Measurements from ENCODE around the gene MAST4. TPM values are rescaled to one million over a fixed set of nuclear protein-coding genes. Genes with fewer than 3 reads are reported as not detected.

The MAST4 gene
- total and polyA plus RNA-seq, 8 donors, result 5.9 to 29.7 (median 10.0) TPM

- WGBS, 2 donors, result 53 to 55% methylated on average over 12 of the region's 12 CpGs
- DNase-seq (peak; percentile 55 to 77 (median 70)), FAIRE-seq (no peak), ATAC-seq (peak; percentile 77 to 83 (median 78))
- Histone ChIP-seq H3K9me3 (no peaks in the 10 kb centered on the region), H3K4me3 (no peak overlapping the region), H3K4me1 (peaks cover 9 to 18% (median 12%) of the 10 kb centered on the region in 3 donors), H3K27me3 (no peaks in the 10 kb centered on the region), H3K27ac (peak overlapping the region in 3 of 4 donors; percentile 60 to 82 (median 69)), H3K36me3 (no peaks in the 10 kb centered on the region)
- TF ChIP-seq CTCF (IDR thresholded peaks at IDR 0.05), result no peak
- intact Hi-C loops (cut with DNase I), result no loop called here
These were observed 618.7 kb downstream of the MAST4 start for GRCh38 chr5:67214707-67215447.

- H3K27me3 ChIP-seq, result no peaks in the 10 kb centered on the region
- peak; percentile 29 to 81 (median 60) for DNase-seq
- H3K9me3 ChIP-seq, result no peaks in the 10 kb centered on the region
- intact Hi-C loops (cut with DNase I), result no loop called here
- H3K36me3 ChIP-seq, result no peaks in the 10 kb centered on the region
- peak overlapping the region in 1 of 4 donors; percentile 23 for H3K4me3 ChIP-seq
- WGBS, 2 donors, result 36 to 39% methylated on average over 19 of the region's 19 CpGs
- H3K27ac ChIP-seq, result peak overlapping the region in 3 of 4 donors; percentile 60 to 82 (median 69)
- peak; percentile 58 to 89 (median 83) for ATAC-seq
- FAIRE-seq, result no peak
- TF ChIP-seq CTCF (IDR thresholded peaks at IDR 0.05), result no peak
- peaks cover 9 to 18% (median 12%) of the 10 kb centered on the region in 3 donors for H3K4me1 ChIP-seq
These were observed 619.6 kb downstream of the MAST4 start for GRCh38 chr5:67215519-67216471.

GRCh38 chr5:67216564-67216963, 620.4 kb downstream of the MAST4 start:
- TF ChIP-seq CTCF (IDR thresholded peaks at IDR 0.05), result no peak
- no peak for FAIRE-seq
- no peak for ATAC-seq
- Histone ChIP-seq H3K9me3 (no peaks in the 10 kb centered on the region), H3K27ac (peak overlapping the region in 2 of 4 donors; percentile 69 to 82), H3K4me3 (no peak overlapping the region), H3K4me1 (peaks cover 9 to 18% (median 12%) of the 10 kb centered on the region in 3 donors), H3K36me3 (no peaks in the 10 kb centered on the region), H3K27me3 (no peaks in the 10 kb centered on the region)
- 95 to 97% methylated on average over 1 of the region's 1 CpG for WGBS, 2 donors
- intact Hi-C loops (cut with DNase I), result no loop called here
- DNase-seq, result no peak

All from pancreas (tissue), 10 donors.